Peyer's patch (tissue), 4 donors: ENCODE results near the gene HHAT.

Source experiments
- CTCF ChIP-seq, 6 experiments: fragments of 450-650 bp in 4 of 6; fragments of 200-600 bp in 2 of 6; sonication (generic) in 1 of 6; IDR thresholded peaks; one replicate each; pipeline ENCODE4 v1.5.1; 2017 to 2019; ENCODE audit warnings: antibody characterized with exemption in 6 of 6, mild to moderate bottlenecking in 3 of 6, moderate library complexity in 1 of 6
- POLR2A ChIP-seq, 2 donors: fragments of 450-650 bp; IDR thresholded peaks; one replicate each; pipeline ENCODE4 v1.5.1; 2017; ENCODE audit warnings: antibody characterized with exemption in 2 of 2, mild to moderate bottlenecking in 2 of 2, moderate library complexity in 2 of 2

- no peak for TF ChIP-seq POLR2A (IDR thresholded peaks at IDR 0.05)
- no peak for TF ChIP-seq CTCF (IDR thresholded peaks at IDR 0.05)
Measured at GRCh38 chr1:210397681-210398080, 69.0 kb downstream of the HHAT start.
